ENCODE data around the gene ERCC8.

The ERCC8 gene

GRCh38 chr5:60958712-60959111, 13.8 kb upstream of the ERCC8 start:
- H3K27ac Mint-ChIP-seq: no peak overlapping the region
- H3K36me3 Mint-ChIP-seq (ENCODE audit: low read depth): no peaks in the 10 kb centered on the region
- H3K27me3 Mint-ChIP-seq: no peaks in the 10 kb centered on the region
- intact Hi-C loops (cut with micrococcal nuclease): loop anchor here (5.0 kb wide), 1 partner anchor 1184 kb away; no protein-coding TSS in a partner anchor
- H3K4me1 Mint-ChIP-seq (ENCODE audit: low read depth): no peaks in the 10 kb centered on the region
- H3K9me3 Mint-ChIP-seq: peaks cover 6% of the 10 kb centered on the region
- no peak overlapping the region for H3K4me3 Mint-ChIP-seq

- H3K36me3 Mint-ChIP-seq (ENCODE audit: low read depth): no peaks in the 10 kb centered on the region
- intact Hi-C loops (cut with micrococcal nuclease): loop anchor here (5.0 kb wide), 1 partner anchor 1184 kb away; no protein-coding TSS in a partner anchor
- no peak overlapping the region for H3K4me3 Mint-ChIP-seq
- H3K9me3 Mint-ChIP-seq: peaks cover 6% of the 10 kb centered on the region
- H3K4me1 Mint-ChIP-seq (ENCODE audit: low read depth): no peaks in the 10 kb centered on the region
- no peaks in the 10 kb centered on the region for H3K27me3 Mint-ChIP-seq
- H3K27ac Mint-ChIP-seq: no peak overlapping the region
These were observed 13.2 kb upstream of the ERCC8 start for GRCh38 chr5:60958088-60958487.

DNA sequence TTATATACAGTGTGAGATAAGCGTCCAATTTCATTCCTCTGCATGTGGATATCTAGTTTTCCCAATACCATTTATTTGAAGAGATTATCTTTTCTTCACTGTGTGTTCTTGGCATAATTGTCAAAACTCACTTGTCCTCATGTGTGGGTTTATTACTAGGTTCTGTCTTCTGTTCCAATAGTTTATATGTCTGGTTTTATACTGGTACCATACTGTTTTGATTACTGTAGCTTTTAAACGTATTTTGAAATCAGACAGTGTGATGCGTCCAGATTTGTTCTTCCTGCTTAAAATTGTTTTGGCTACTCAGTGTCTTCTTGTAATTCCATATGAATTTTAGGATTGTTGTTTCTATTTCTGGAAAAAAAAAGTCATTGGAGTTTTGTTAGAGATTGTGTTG, 10.4 kb upstream of the ERCC8 start:
- Mint-ChIP-seq H3K27ac (no peak overlapping the region), H3K36me3 (ENCODE audit: low read depth) (no peaks in the 10 kb centered on the region), H3K4me1 (ENCODE audit: low read depth) (no peaks in the 10 kb centered on the region), H3K9me3 (peaks cover 6% of the 10 kb centered on the region), H3K4me3 (no peak overlapping the region), H3K27me3 (no peaks in the 10 kb centered on the region)
- intact Hi-C loops (cut with micrococcal nuclease): loop anchor here (5.0 kb wide), 1 partner anchor 1187 kb away; no protein-coding TSS in a partner anchor

GRCh38 chr5:60948738-60949137, 3.9 kb upstream of the ERCC8 start:
- intact Hi-C loops (cut with micrococcal nuclease): loop anchor here (5.0 kb wide), 2 partner anchors 271 to 1359 kb away; partner anchors contain the start of gene KIF2A
- Mint-ChIP-seq H3K36me3 (ENCODE audit: low read depth) (no peaks in the 10 kb centered on the region), H3K4me1 (ENCODE audit: low read depth) (peaks cover 7% of the 10 kb centered on the region), H3K27ac (no peak overlapping the region), H3K4me3 (no peak overlapping the region), H3K9me3 (no peaks in the 10 kb centered on the region), H3K27me3 (no peaks in the 10 kb centered on the region)

DNA sequence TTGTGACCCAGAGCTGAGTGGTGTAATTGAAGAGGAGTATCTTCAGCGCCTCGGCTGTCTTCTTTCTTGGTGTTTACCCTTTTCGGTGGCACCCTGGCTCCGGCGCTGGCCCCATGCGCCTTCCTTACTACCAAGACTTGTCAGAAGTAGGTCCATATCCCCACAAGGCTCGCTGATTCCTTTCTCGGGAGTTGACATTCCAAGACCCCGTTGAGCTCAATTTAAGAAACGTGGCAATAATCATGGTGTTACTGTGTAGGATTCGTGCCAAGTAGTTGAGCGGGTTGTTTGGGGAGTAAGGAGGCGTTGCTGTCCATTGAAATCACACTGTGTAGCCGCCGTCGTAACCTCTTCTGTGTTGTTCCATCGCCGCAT, 930 bp upstream of the ERCC8 start:
- Mint-ChIP-seq H3K27ac (no peak overlapping the region), H3K9me3 (no peaks in the 10 kb centered on the region), H3K36me3 (ENCODE audit: low read depth) (no peaks in the 10 kb centered on the region), H3K4me3 (no peak overlapping the region), H3K27me3 (no peaks in the 10 kb centered on the region), H3K4me1 (ENCODE audit: low read depth) (peaks cover 7% of the 10 kb centered on the region)
- intact Hi-C loops (cut with micrococcal nuclease): loop anchor here (2.0 to 5.0 kb wide), 3 partner anchors 245 to 1362 kb away; partner anchors contain the start of genes DEPDC1B and KIF2A

DNA sequence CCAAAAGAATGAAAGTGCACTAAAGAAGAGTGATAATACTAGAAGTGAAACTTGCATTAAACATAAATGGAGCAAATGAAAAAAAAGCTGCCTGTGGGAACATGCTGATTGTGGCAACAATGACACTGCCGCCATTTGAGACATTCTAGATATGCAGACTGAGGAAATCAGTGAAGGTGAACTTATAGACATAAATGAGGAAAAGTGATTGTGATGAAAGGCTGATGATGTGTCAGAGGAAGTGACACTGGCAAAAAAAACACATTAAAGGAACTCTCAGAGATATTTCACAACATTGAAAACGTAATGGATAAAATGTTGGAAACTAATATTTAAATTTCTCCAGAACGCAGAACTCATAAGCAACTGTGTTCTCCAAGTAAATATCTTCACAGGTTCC, 1.2 kb downstream of the ERCC8 start:
- Mint-ChIP-seq H3K4me1 (ENCODE audit: low read depth) (peaks cover 7% of the 10 kb centered on the region), H3K36me3 (ENCODE audit: low read depth) (peaks cover 1% of the 10 kb centered on the region), H3K27me3 (no peaks in the 10 kb centered on the region), H3K4me3 (no peak overlapping the region), H3K9me3 (no peaks in the 10 kb centered on the region), H3K27ac (no peak overlapping the region)
- intact Hi-C loops (cut with micrococcal nuclease): loop anchor here (2.0 kb wide), 1 partner anchor 243 kb away; the partner anchor contains the start of gene DEPDC1B

- H3K4me1 Mint-ChIP-seq (ENCODE audit: low read depth): no peaks in the 10 kb centered on the region
- H3K4me3 Mint-ChIP-seq: no peak overlapping the region
- intact Hi-C loops (cut with micrococcal nuclease): loop anchor here (2.0 kb wide), 1 partner anchor 252 kb away; no protein-coding TSS in a partner anchor
- no peaks in the 10 kb centered on the region for H3K27me3 Mint-ChIP-seq
- H3K36me3 Mint-ChIP-seq (ENCODE audit: low read depth): peaks cover 21% of the 10 kb centered on the region
- H3K9me3 Mint-ChIP-seq: peaks cover 1% of the 10 kb centered on the region
- H3K27ac Mint-ChIP-seq: no peak overlapping the region
These were observed 15.8 kb downstream of the ERCC8 start for GRCh38 chr5:60929024-60929423.

GRCh38 chr5:60927450-60927849, 17.4 kb downstream of the ERCC8 start:
- Mint-ChIP-seq H3K36me3 (ENCODE audit: low read depth) (peaks cover 25% of the 10 kb centered on the region), H3K4me1 (ENCODE audit: low read depth) (no peaks in the 10 kb centered on the region), H3K4me3 (no peak overlapping the region), H3K27ac (no peak overlapping the region), H3K9me3 (no peaks in the 10 kb centered on the region), H3K27me3 (no peaks in the 10 kb centered on the region)
- intact Hi-C loops (cut with micrococcal nuclease): no loop called here

DNA sequence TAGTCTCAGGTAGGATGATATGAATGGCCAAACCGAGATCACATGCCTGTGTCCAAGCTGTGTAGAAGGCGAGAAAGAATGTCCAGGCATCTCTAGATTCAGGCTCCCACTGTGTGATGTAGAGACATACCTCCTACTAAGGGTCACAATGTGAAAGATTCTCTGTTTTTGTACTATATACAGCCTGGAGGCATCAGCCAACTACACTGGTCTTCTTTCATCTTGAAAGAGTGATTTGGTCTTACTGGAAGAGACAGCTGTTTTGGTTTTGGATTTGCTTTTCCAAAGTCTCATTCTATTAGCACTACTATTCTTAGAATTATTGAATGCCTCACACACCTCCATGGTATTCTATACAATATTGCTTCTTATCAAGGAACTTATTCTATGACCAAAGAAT, 26.4 kb downstream of the ERCC8 start:
- no peaks in the 10 kb centered on the region for H3K27me3 Mint-ChIP-seq

DNA sequence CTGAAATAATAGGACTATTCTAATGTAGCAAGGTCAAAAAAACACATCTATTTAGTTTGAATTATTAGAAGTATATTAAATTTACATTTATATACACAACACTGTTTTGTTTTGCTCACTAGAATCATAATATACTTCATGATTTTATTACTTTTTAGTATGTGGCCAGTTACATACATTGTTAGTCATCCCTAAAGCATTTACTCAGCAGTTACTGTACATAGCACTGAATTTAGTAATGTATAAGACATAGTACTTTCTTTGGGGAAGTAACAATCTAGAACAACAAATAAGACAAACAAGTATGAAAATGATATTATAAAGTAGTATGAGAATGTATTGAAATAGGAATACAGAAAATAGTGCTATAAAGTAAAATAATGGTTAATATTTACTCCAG, 28.2 kb downstream of the ERCC8 start:
- Mint-ChIP-seq H3K27ac (no peak overlapping the region), H3K36me3 (ENCODE audit: low read depth) (peaks cover 67% of the 10 kb centered on the region), H3K9me3 (no peaks in the 10 kb centered on the region), H3K4me3 (no peak overlapping the region), H3K4me1 (ENCODE audit: low read depth) (no peaks in the 10 kb centered on the region), H3K27me3 (no peaks in the 10 kb centered on the region)
- intact Hi-C loops (cut with micrococcal nuclease): no loop called here

More for the DNA sequence above, 26.4 kb downstream of the ERCC8 start:
- Mint-ChIP-seq H3K36me3 (ENCODE audit: low read depth) (peaks cover 61% of the 10 kb centered on the region), H3K4me3 (no peak overlapping the region), H3K4me1 (ENCODE audit: low read depth) (no peaks in the 10 kb centered on the region), H3K9me3 (no peaks in the 10 kb centered on the region), H3K27ac (no peak overlapping the region)
- intact Hi-C loops (cut with micrococcal nuclease): no loop called here

GRCh38 chr5:60903356-60903755, 41.5 kb downstream of the ERCC8 start:
- no peaks in the 10 kb centered on the region for H3K4me1 Mint-ChIP-seq (ENCODE audit: low read depth)
- no peak overlapping the region for H3K4me3 Mint-ChIP-seq
- no peak overlapping the region for H3K27ac Mint-ChIP-seq
- intact Hi-C loops (cut with micrococcal nuclease): no loop called here
- no peaks in the 10 kb centered on the region for H3K27me3 Mint-ChIP-seq
- no peaks in the 10 kb centered on the region for H3K9me3 Mint-ChIP-seq
- H3K36me3 Mint-ChIP-seq (ENCODE audit: low read depth): peaks cover 12% of the 10 kb centered on the region

DNA sequence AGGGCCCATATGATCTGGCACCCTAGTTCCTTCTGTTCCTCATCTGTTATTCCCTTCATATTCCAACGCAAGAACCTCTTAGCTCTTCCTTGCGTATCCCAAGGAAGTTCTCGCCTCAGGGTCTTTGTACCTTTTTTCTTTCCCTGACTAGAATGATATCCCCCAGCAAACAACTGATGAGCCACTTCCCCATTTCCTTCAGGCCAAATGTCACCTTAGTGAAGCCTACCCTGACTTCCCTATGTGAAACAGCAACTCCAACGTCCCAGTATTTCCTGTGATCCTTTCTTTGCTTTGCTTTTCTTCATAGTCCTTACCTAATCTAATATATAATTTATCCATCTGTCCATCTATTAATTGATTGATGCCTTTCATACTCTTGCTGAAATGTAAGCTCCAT, 47.9 kb downstream of the ERCC8 start:
- intact Hi-C loops (cut with micrococcal nuclease): no loop called here
- Mint-ChIP-seq H3K4me3 (no peak overlapping the region), H3K36me3 (ENCODE audit: low read depth) (peaks cover 51% of the 10 kb centered on the region), H3K9me3 (no peaks in the 10 kb centered on the region), H3K4me1 (ENCODE audit: low read depth) (no peaks in the 10 kb centered on the region), H3K27ac (no peak overlapping the region), H3K27me3 (no peaks in the 10 kb centered on the region)

DNA sequence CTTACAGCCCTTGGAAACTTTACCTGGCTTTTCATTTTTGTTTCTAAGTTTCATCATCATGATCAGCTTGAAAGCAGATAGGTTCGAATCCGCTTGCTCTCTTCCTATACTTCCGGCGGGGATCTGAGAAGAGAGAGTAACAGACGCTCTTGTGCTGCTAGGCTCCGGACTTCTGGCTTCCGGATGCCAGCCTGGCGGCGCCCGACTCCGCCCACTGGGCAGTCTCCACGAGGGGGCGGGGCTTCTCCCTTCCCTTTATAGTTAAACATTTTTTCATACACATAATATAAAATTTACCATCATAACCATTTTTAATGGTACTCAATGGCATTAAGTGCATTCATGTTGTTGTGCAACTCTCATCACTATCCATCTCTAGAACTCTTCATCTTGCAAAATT, 51.3 kb downstream of the ERCC8 start:
- H3K4me3 Mint-ChIP-seq: no peak overlapping the region
- no peaks in the 10 kb centered on the region for H3K9me3 Mint-ChIP-seq
- H3K36me3 Mint-ChIP-seq (ENCODE audit: low read depth): peaks cover 56% of the 10 kb centered on the region
- H3K4me1 Mint-ChIP-seq (ENCODE audit: low read depth): no peaks in the 10 kb centered on the region
- H3K27me3 Mint-ChIP-seq: no peaks in the 10 kb centered on the region
- no peak overlapping the region for H3K27ac Mint-ChIP-seq
- intact Hi-C loops (cut with micrococcal nuclease): no loop called here

- H3K36me3 Mint-ChIP-seq (ENCODE audit: low read depth): peaks cover 50% of the 10 kb centered on the region
- H3K27me3 Mint-ChIP-seq: no peaks in the 10 kb centered on the region
- no peaks in the 10 kb centered on the region for H3K9me3 Mint-ChIP-seq
- no peaks in the 10 kb centered on the region for H3K4me1 Mint-ChIP-seq (ENCODE audit: low read depth)
- intact Hi-C loops (cut with micrococcal nuclease): no loop called here
- H3K4me3 Mint-ChIP-seq: no peak overlapping the region
- H3K27ac Mint-ChIP-seq: no peak overlapping the region
These were observed 53.2 kb downstream of the ERCC8 start for GRCh38 chr5:60891667-60892066.

DNA sequence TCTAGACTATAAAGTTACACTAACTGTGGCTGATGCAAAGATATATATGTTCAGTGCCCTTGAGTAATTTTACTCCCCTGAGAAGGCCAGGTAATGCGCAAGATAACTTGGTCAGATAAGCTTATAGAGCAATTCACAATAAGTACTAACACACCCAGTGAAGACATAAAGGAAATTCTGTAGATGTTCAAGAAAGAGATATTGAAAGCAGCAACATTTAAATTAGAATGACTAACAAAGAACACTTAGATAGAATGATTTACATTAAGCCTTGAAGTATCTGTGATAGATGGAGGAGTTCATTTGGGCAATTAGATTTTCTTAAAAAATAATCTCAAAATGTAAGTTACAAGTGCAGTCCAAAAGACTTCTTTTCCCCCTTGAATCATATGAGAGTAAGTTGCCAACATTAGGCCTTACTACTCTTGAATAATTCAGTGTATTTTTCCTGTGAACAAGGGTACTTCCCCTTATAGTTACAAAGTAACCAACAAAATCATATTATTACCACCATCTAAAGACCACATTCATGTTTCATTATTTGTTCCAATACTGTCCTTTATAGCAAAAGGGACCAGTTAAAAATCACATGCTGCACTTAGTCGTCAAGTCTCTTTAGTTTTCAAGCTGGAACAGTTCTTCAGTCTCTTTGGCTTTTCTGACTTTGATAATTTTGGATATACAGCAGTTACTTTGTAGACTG, 56.4 kb downstream of the ERCC8 start:
- Mint-ChIP-seq H3K36me3 (ENCODE audit: low read depth) (peaks cover 23% of the 10 kb centered on the region), H3K4me3 (no peak overlapping the region), H3K9me3 (no peaks in the 10 kb centered on the region), H3K27ac (no peak overlapping the region), H3K4me1 (ENCODE audit: low read depth) (no peaks in the 10 kb centered on the region), H3K27me3 (no peaks in the 10 kb centered on the region)
- intact Hi-C loops (cut with micrococcal nuclease): no loop called here
